Hepatocyte (in vitro differentiated cells): ENCODE results near the gene ZNF689.
"Not testable (repeated sequence)": the region's sequence is repeated elsewhere in the genome, so short reads cannot be mapped to it uniquely, and the experiment has no call there.

Source experiments
- EZH2 ChIP-seq: fragments of 200-600 bp; sonication (generic); IDR thresholded peaks from 2 replicates; pipeline ENCODE4 v1.6.1; 2016; ENCODE audit warnings: antibody characterized with exemption, mild to moderate bottlenecking, borderline replicate concordance
- TF ChIP-seq, protein P1 (sequence below): fragments of 200-600 bp; sonication (generic); IDR thresholded peaks from 2 replicates; pipeline ENCODE4 v1.5.1; 2016; ENCODE audit warnings: antibody characterized with exemption, mild to moderate bottlenecking; ENCODE audit not compliant: poor library complexity

- not testable (repeated sequence) for TF ChIP-seq EZH2
- TF ChIP-seq, protein P1, sequence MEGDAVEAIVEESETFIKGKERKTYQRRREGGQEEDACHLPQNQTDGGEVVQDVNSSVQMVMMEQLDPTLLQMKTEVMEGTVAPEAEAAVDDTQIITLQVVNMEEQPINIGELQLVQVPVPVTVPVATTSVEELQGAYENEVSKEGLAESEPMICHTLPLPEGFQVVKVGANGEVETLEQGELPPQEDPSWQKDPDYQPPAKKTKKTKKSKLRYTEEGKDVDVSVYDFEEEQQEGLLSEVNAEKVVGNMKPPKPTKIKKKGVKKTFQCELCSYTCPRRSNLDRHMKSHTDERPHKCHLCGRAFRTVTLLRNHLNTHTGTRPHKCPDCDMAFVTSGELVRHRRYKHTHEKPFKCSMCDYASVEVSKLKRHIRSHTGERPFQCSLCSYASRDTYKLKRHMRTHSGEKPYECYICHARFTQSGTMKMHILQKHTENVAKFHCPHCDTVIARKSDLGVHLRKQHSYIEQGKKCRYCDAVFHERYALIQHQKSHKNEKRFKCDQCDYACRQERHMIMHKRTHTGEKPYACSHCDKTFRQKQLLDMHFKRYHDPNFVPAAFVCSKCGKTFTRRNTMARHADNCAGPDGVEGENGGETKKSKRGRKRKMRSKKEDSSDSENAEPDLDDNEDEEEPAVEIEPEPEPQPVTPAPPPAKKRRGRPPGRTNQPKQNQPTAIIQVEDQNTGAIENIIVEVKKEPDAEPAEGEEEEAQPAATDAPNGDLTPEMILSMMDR: not testable (repeated sequence)
Observed at GRCh38 chr16:30589582-30589981, 20.6 kb downstream of the ZNF689 start.
